Hypothalamus (tissue), 51 donors: Measurements from ENCODE around the gene KAT2B.
"Not testable (repeated sequence)": the region's sequence is repeated elsewhere in the genome, so short reads cannot be mapped to it uniquely, and the experiment has no call there.

Experiments used
- DNase-seq, 51 donors: peaks; one replicate each; lab custom pipeline; 2025; lab: John Stamatoyannopoulos, UW

KAT2B gene

DNA sequence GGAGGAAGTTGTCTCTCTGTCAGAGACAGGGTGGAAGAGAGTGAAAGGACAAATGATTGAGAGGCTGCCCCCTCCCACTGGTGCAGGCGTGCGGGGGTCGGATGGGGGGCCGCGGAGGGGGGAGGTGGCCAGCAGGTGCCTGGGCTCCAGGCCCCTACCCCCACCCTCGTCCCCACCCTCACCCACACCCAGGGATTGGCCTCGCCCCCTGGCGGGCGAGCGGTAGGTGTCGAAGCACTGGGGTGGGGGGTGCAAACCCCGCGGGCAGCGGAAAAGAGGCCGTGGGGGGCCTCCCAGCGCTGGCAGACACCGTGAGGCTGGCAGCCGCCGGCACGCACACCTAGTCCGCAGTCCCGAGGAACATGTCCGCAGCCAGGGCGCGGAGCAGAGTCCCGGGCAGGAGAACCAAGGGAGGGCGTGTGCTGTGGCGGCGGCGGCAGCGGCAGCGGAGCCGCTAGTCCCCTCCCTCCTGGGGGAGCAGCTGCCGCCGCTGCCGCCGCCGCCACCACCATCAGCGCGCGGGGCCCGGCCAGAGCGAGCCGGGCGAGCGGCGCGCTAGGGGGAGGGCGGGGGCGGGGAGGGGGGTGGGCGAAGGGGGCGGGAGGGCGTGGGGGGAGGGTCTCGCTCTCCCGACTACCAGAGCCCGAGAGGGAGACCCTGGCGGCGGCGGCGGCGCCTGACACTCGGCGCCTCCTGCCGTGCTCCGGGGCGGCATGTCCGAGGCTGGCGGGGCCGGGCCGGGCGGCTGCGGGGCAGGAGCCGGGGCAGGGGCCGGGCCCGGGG, at the start of gene KAT2B:
Gene KAT2B (plus strand): TSS at position 682 of the 783 bp plus-strand sequence. CDS start 32 bp downstream, at position 714.
- DNase-seq: peak in 50 of 51 donors; percentile 32 to 88 (median 76)

DNA sequence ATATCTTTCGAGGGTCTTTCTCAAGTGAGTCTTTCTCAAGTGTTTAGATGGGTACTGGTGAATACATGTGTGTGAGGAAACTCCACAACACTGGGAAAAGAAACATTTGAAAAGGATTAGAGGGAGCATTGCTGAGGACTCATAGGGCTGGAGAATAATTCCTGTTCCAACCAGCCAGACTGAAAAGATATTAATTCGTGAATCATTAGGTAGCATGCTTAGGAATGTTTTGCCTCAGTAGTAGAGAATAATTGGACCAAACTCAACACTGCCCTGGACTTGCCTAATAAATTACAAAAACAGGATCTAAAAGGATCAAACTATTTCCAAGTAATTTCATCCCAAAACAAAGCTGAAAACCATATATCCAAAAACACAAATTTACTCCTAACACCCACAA, 45.5 kb upstream of the KAT2B start:
- DNase-seq: no peak

DNA sequence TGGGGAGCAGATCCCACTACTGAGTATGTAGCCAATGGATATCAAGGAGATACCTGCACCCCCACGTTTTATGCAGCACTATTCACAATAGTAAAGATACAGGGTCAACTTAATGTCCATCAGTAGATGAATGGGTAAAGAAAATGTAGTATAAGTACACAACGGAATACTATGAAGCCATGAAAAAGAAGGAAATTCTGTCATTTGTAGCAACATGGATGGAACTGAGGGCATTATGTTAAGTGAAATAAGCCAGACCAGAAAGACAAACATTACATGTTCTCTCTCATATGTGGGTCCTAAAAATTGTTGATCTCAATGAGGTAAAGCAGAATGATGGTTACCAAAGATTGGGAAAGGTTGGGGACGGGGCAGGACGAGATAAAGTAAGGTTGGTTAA, 42.7 kb upstream of the KAT2B start:
- no peak for DNase-seq

DNA sequence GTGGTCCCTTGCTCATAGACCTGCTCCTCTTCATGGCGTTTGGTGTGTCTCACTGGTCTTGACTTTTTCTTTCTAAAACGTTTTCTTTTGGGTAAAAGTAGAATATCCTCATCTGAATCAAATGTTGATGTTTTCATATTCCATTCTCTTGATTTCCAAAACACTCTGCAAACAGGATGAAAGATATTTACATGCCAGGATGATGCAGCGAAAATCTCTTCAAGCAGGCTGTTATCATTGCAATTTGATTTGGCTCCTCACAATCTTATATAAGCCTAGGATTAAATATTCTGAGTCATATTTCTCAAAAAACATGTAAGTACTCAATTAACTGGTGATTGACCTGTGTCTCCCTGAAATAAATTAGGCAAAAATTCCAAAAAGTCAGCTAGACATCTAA, 38.3 kb upstream of the KAT2B start:
- DNase-seq: no peak

DNA sequence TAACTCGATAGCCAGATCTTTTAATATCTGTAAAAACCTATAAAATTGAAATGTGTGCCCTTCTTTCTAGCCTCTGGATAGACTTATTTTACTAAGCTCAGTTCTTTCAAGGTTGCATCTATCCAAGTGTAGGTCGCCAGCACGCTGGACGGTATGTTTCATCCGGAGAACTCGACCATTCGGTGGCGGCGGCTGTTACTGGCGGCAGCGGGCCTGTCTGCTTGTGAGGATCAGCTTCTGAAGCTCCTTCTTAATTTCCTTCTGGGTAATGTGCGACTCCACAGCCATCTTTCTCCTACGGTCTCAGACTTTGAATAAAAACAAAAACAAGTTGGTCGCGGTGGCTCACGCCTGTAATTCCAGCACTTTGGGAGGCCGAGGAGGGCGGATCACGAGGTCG, 32.3 kb upstream of the KAT2B start:
- DNase-seq: no peak

DNA sequence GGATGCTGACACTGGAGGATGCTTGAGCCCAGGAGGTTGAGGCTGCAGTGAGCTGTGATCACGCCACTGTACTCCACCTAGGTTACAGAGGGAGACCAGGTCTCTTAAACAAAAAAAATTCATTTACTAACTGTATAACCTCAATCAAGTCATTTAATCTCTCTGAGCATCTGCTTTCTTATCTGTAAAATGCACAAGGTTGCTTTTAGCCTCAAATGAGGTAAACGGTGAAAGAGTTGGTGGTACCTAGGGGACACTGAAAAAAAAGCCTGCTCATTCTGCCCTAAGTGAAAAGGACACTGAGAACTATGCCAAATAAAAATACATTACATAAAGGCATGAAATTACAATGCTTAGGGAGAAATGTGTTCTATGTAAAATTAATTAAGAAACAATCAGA, 31.6 kb upstream of the KAT2B start:
- no peak for DNase-seq

DNA sequence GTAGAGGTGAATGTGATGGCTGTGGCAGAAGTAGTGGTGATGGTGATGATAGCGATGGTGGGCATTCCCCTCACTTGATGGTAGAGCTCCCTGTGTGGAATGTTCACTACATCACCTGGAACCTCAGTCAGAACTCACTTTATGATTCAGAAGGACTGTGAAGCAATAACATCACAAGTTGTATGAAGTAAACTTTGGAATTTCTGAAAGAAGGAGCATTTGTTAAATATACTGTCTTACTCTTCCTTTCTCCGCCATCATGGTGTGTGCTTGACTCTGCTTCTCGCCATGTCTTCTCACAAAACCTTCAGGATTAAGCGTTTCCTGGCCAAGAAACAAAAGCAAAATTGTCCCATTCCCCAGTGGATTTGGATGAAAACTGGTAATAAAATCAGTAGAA, 28.1 kb upstream of the KAT2B start, which contains the start of gene PP2D1:
Gene PP2D1 (minus strand): TSS at position 101 of the 400 bp plus-strand sequence. CDS start 192 bp downstream, outside the sequence.
- no peak for DNase-seq

DNA sequence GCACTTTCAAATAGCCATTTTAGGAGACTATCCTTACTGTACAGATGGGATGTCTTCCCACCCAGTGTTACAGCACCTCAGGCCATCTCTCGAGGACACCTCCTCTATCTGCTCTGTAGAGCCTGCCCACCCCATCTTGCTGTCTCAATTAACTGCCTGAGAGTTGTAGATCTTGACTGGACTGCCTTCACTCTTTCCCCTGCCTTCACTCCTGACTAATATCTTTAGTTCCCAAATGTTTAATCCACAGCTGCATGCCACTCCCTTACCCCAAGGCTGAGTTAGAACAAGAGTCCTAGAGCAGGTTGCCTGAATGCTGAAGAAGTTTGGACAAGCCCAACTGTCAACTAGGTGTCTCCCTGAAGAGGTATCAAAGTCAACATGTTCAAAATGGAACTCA, 26.9 kb upstream of the KAT2B start:
- no peak for DNase-seq

DNA sequence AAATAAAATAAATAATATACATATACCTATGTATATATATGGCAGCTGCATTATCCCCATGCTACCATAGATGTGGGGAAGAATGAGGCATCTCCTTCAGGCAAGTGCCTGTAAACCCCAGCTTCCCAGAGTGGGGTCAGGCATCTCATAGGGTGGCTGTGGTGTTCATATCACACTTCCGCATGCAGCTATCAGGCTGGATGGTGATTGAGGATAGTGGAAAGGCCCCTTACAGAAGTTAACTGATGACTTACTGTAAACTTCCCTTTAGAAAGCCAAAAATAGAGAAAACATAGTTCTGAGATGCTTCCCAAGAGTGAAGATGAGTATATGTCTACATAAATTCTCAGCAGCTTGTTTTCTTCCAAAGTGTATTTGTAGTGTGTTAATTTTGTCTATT, 24.7 kb upstream of the KAT2B start:
- no peak for DNase-seq

DNA sequence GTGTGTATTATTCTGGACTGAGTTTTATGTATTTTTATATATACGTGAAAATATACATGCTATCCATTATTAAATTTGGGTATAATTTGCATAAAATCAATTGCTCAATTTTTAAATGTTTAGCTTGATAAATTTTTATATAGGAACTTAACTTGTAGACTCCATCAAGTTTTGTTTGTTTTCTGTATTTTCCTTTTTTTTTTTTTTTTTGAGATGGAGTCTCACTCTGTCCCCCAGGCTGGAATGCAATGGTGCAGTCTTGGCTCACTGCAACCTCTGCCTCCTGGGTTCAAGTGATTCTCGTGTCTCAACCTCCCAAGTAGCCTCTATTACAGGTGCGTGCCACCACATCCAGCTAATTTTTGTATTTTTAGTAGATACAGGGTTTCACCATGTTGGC, 24.2 kb upstream of the KAT2B start:
- DNase-seq: not testable (repeated sequence)

DNA sequence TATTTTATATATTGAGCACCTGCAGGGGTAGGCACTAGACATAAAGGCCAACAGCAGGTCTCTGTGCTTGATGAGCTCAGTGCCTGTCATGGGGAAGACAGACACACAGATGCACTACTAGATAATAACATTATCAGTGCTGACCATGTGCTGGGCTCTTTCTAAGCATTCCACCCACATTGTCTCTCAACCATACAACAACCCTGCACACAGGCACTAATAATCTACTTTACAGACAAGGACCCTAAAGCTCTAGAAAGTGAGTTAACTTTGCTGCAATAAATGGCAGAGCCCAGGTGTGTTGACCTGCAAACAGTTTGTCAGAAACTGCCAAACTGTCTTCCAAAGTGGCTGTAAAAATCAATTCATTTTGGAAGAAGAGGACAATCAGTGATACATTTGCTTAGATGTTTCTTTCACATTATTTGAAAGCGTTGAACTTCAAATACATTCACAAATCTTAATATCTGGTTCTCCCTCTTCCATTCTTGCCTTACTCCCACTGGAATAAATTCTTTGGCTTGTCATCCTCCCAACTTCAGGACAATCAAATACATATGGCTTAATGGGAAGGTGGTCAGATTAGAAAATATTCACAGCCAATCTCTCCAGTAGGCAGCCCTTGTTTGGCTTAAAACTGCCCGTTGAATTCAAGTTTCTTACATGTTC, 17.2 kb upstream of the KAT2B start:
- no peak for DNase-seq

DNA sequence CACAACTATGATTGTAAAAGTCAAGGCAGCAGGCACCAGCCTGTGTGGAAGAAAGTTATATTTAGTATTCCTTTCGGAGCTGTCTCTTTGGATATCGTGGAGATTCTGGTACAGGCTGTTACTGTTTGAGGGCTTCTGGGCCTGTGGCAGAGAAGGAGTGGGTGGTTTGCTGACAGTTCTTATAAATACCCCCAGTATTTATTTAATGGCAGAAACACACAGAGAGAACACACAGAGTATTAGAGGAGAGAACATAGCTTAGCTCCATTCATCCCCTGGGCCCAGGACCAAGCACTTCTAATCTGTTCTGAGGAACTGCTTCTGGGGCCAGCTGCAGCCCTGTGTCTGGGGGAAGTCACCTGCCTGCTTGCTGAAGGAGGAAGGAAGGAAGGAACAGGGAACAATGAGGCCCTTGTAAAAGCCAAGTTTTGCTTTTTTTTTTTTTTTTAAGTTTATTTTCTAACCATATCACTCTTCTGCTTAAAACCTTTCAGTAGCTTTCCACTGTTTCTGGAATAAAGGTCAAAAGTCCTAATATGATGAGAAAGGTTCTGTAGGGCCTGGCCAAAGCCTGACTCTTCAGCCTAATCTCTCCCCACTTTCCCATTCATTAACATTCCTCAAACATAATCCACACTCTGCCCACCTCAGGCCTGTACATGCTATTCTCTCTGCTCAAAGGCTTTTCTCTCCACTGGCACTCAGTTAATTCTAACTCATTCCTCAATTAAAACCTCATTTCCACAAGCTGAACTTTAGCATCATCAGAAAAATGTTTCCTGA, 16.4 kb upstream of the KAT2B start:
- peak in 33 of 51 donors; percentile 4 to 64 (median 29) for DNase-seq

DNA sequence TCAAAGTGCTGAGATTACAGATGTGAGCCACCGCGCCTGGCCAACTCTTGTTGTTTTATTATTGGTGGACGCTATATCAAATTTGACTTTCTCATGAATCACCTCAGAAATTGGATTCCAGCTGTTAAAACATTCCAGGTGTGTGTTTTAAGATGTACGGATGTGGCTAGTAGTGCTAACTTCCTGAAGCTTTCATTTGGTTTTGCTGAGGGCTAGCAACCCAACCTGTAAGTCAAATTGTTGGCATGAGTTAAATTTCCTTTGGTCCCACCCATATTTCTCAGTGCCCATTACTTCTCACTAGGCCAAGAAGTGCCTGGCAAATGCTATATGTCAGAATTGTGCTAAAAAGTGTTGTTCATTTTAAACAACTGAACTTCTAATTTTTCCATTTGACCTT, 13.1 kb upstream of the KAT2B start:
- no peak for DNase-seq

DNA sequence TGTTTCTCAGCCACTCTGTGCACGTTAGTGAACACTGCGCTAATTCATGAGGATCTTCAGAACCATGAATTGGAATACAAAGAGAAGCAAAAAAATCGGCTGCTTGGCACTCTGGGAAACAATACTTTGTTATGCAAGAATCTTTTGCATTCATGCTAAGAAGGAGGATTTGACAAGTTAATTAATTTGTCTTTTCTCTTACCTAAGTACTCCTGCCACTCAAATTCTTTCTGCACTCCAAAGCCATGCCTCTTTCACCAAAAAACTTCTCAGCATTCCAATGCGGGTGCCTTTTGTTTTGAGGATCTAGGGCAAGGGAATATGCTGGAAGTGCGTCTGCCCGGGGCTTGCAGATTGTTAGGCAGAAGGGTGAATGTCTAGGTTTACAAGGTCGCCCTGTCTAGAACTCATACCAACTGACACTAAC, 11.3 kb upstream of the KAT2B start:
- DNase-seq: peak in 1 of 51 donors; percentile 68

DNA sequence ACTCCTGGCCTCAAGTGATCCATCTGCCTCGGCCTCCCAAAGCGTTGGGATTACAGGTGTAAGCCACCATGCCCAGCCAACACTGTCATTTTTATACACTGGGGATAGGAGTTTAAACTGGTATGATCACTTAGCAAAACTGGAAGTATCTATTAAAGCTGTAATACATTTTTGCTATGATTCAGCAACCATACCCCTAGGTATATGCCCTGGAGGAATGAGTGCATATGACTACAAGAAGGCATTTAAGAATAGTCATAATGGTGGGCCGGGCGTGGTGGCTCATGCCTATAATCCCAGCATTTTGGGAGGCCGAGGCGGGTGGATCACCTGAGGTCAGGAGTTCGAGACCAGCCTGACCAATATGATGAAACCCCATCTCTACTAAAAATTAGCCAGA, 8.3 kb upstream of the KAT2B start:
- not testable (repeated sequence) for DNase-seq

DNA sequence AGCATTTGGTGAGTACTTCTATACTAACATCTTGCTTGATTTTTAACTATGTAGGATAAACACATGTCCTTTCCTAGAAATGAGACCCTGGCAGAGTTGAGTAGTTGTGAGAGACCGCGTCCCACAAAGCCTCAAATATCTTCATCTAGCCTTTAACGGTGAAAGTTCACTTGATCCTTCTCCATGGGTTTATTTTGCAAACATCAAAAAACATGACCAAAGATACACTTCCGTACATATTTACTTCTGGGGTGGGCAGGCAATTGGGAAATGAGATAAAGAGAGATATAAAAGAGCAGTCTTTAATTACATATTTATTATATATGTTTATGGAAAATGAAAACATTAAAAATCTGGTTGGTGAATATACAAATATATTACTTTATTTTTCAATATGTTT, 5.2 kb upstream of the KAT2B start:
- no peak for DNase-seq

DNA sequence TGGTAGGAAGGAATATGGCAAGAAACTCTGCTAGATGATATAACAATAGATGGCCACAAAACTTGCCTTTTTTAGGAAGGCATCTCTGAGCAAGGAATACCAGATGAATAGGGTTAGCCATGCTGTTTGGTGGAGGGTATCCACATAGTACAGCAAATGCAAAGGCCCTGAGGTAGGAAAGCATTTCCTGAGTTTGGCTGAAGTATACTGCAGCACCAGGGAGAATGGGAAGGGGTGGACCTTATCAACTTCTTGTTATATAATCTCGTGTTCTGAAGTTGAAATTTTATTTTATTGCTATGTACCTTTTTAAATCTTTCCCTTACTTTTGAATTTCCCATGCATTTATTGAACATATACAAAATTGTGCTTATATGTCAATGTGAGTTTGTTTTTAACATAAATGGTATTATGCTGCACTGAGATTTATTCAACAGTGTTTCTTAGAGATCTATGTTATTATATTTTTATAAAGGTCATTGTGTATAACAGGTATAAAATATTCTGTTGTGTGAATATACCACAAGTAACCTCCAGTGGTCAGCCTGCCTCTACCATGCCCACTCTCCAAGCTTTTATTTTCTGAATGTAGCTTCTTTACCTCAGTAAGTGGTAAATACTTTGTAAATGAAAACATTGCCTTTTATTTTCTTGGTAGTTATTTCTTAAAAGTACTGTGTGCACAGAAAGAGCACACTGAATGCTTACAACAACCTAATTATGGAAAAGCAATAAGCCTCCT, 2.8 kb upstream of the KAT2B start:
- no peak for DNase-seq

DNA sequence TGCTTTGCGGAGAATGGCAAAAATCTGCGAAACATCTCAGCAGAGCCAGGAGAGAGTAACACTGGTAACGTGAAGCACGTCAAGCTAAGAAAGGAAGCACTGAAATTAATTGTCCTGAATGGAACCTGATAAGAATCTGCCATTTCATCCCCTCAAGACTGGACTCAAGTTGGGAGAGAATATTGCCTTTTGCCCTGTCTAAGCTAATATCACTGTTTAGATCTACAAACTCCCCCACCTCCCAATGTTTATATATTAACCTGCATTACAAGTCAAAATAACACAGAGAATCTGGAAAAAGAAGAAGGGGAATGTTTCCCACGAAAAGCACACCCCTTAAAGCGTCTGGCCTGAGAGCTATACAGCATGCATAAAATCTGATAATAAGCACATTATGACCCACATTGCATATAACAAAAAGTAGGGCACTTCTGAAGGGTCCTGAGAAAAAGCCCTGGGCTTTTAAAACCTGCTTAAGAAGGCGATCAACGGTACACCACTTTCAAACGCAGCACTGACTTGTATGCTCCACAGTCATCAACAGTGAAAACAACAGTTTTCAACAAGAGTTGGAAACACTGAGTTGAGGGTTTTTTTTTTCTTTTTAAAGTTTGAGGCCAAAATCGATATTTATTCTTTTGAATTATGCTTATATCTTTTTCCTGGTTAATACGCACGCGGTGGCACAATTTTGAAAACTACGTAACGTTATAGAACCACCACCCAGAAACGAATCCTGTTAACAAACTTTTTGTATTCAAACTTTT, 1.4 kb upstream of the KAT2B start:
- peak in 1 of 51 donors; percentile 64 for DNase-seq

DNA sequence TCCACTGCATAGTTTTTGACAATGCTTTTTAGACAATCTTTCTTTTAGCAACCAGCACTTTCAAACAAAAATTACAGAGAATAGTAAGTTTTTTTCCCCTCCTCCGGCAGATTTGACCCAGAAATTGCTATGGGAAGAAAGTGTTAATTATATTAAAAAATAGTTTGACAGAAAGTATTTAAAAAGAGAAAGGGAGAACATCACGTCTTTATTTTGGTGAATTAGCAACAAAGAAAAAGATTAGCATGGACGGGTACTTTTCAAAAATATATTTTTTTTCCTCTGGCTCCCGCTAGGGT, 831 bp upstream of the KAT2B start:
- DNase-seq: no peak
